Measurements from ENCODE around the gene SV2C.

Gene SV2C

DNA sequence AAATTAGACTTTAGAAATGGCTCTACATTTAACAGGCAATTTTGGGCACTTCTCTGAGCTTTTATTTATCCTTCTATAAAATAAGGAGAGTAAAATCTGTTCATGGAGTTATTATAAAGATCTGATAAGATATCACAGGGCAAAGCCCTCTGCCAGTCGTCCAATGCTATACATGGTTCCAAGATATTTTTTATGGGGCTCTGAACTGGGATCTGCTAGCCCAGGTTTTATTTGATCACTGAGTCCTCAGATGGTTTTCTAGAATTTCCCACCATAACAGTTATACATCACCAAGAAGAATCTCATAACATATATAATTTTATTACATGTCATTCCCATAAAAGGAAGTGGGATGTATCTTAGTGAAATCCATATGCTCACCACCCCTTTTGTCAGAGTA, 296.7 kb downstream of the SV2C start:
- no peak overlapping the region for H3K4me3 ChIP-seq (ENCODE audit: control insufficient read depth, low read depth, low read length)
- no peak for TF ChIP-seq CTCF (IDR thresholded peaks at IDR 0.05; ENCODE audit: control insufficient read depth, insufficient read depth, low read depth, low read length, missing control alignments)

GRCh38 chr5:76380346-76381066, 297.3 kb downstream of the SV2C start:
- TF ChIP-seq CTCF (IDR thresholded peaks at IDR 0.05; ENCODE audit: control insufficient read depth, insufficient read depth, low read depth, low read length, missing control alignments) = no peak
- DNase-seq (ENCODE audit: low read depth) = no peak
- H3K4me3 ChIP-seq (ENCODE audit: control insufficient read depth, low read depth, low read length) = no peak overlapping the region

More for the DNA sequence above, 296.7 kb downstream of the SV2C start:
- DNase-seq (ENCODE audit: low read depth) = no peak

DNA sequence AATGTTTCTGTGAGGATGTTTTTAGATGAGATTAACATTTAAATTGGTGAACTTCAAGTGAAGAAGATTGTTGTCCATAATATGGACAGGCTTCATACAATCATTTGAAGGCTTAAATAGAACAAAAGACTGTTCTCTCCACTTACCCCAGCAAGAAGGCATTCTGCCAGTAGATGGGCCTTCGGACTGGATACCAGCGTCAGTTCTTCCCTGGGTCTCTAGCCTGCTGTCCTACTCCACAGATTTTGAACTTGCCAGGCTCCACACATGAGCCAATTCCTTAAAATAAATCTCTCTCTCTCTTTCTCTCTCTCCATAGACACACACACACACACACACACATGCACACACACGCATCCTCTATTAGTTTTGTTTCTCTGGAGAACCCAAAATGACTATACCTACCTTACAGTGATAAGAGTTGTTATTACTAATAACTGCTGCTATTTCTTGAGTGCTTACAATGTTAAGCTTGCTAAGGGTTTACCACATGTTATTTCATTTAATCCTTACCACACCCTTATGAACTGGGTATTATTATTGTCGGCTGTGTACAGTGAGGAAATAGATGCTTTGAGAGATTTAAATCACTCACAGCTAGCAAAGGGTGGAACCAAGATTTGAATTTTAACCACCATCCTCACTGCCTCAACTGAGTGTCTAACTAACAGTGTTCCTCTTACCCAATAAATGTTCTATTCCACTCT, 300.1 kb downstream of the SV2C start:
- no peak for DNase-seq (ENCODE audit: low read depth)
- H3K4me3 ChIP-seq (ENCODE audit: control insufficient read depth, low read depth, low read length) = no peak overlapping the region
- TF ChIP-seq CTCF (IDR thresholded peaks at IDR 0.05; ENCODE audit: control insufficient read depth, insufficient read depth, low read depth, low read length, missing control alignments) = no peak

- no peak overlapping the region for H3K4me3 ChIP-seq (ENCODE audit: control insufficient read depth, low read depth, low read length)
- DNase-seq (ENCODE audit: low read depth) = no peak
- no peak for TF ChIP-seq CTCF (IDR thresholded peaks at IDR 0.05; ENCODE audit: control insufficient read depth, insufficient read depth, low read depth, low read length, missing control alignments)
Observed at GRCh38 chr5:76384189-76384588, 301.0 kb downstream of the SV2C start.

DNA sequence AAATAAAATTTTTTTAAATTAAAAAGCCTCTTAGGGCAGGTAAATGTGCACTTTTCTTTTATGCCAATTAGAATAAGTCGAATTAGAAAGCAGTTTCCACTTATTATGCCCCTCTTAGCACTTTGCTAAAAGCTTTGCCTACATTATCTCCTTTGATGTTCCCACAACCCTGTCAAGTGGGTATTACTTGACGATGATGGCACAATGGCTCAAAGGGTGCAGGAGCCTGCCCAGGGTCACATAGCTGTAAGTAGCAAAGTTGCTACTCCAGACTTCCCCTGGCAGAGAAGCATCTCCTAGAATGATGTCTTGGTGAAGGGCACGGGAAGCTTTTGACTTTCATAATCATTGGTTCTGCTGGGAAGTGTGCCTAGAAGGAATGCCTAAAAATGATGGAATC, 301.5 kb downstream of the SV2C start:
- no peak for TF ChIP-seq CTCF (IDR thresholded peaks at IDR 0.05; ENCODE audit: control insufficient read depth, insufficient read depth, low read depth, low read length, missing control alignments)
- DNase-seq (ENCODE audit: low read depth) = no peak
- H3K4me3 ChIP-seq (ENCODE audit: control insufficient read depth, low read depth, low read length) = no peak overlapping the region

DNA sequence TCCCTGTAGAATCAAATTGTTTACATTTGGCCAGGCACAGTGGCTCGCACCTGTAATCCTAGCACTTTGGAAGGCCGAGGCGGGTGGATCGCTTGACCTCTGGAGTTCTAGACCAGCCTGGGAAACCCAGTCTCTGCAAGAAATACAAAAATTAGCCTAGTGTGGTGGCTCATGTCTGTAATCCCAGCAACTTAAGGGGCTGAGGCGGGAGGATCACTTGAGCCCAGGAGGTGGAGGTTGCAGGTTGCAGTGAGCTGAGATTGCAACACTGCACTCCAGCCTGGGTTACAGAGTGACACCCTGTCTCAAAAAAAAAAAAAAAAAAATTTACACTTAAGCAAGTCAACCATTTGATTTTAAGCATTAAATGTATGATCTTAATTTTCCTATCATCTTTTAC, 302.4 kb downstream of the SV2C start:
- no peak for TF ChIP-seq CTCF (IDR thresholded peaks at IDR 0.05; ENCODE audit: control insufficient read depth, insufficient read depth, low read depth, low read length, missing control alignments)
- H3K4me3 ChIP-seq (ENCODE audit: control insufficient read depth, low read depth, low read length) = no peak overlapping the region
- DNase-seq (ENCODE audit: low read depth) = no peak
